CD4-positive, CD25-positive, alpha-beta regulatory T cell (primary cell): ENCODE data around the gene SNX10. TPM values are rescaled to one million over a fixed set of nuclear protein-coding genes. Genes with fewer than 3 reads are reported as not detected.
"Not testable (repeated sequence)": the region's sequence is repeated elsewhere in the genome, so short reads cannot be mapped to it uniquely, and the experiment has no call there.

ENCODE experiments used
- ATAC-seq, 2 donors: fragments of 150-1000 bp; cut with Tn5 transposase; one replicate each; pipeline ENCODE4 v1.10.0; 2021; ENCODE audit warnings: low read depth in 2 of 2, moderate number of reproducible peaks in 2 of 2, moderate library complexity in 1 of 2
- DNase-seq, 3 donors: peaks; one replicate each; pipeline versions ENCODE4 v3.0.0 to v3.0.0-alpha.2; 2012 to 2022; ENCODE audit warnings: mixed read lengths in 1 of 3
- H3K27ac ChIP-seq: one replicate; pipeline ENCODE4 v1.7.0; 2013; ENCODE audit warnings: mild to moderate bottlenecking, low read length; ENCODE audit not compliant: insufficient read depth, poor library complexity, severe bottlenecking
- H3K27me3 ChIP-seq: one replicate; pipeline ENCODE4 v1.7.0; 2013; ENCODE audit warnings: low read length; ENCODE audit not compliant: control insufficient read depth, insufficient read depth
- H3K36me3 ChIP-seq: one replicate; pipeline ENCODE4 v1.7.0; 2013; ENCODE audit warnings: mild to moderate bottlenecking, low read length, moderate library complexity; ENCODE audit not compliant: control insufficient read depth, insufficient read depth
- H3K4me1 ChIP-seq: 2 replicates; pipeline ENCODE4 v1.7.0; 2013; ENCODE audit warnings: mild to moderate bottlenecking, low read length; ENCODE audit not compliant: insufficient read depth, control insufficient read depth, poor library complexity, severe bottlenecking
- H3K4me3 ChIP-seq: one replicate; pipeline ENCODE4 v1.7.0; 2013; ENCODE audit warnings: low read depth, mild to moderate bottlenecking, low read length, moderate library complexity
- H3K9me3 ChIP-seq, 2 experiments: 1 replicate in 1 of 2; 2 replicates in 1 of 2; pipeline ENCODE4 v1.7.0; 2013; ENCODE audit warnings: low read length in 2 of 2, mild to moderate bottlenecking in 1 of 2, moderate library complexity in 1 of 2; ENCODE audit not compliant: control insufficient read depth in 2 of 2
- H3K27ac Mint-ChIP-seq, 3 donors: one replicate each; pipeline ENCODE4 v1.8.0; 2020 to 2022; ENCODE audit warnings: mild to moderate bottlenecking in 3 of 3, mixed read lengths in 3 of 3, moderate library complexity in 2 of 3
- H3K27me3 Mint-ChIP-seq: one replicate; pipeline ENCODE4 v1.8.0; 2022; ENCODE audit warnings: mild to moderate bottlenecking, mixed read lengths
- H3K36me3 Mint-ChIP-seq: one replicate; pipeline ENCODE4 v1.8.0; 2020; ENCODE audit warnings: mixed read lengths
- H3K4me1 Mint-ChIP-seq, 4 donors: one replicate each; pipeline ENCODE4 v1.8.0; 2020 to 2022; ENCODE audit warnings: mixed read lengths in 4 of 4, mild to moderate bottlenecking in 1 of 4
- H3K4me3 Mint-ChIP-seq, 4 donors: one replicate each; pipeline ENCODE4 v1.8.0; 2020 to 2022; ENCODE audit warnings: mild to moderate bottlenecking in 4 of 4, mixed read lengths in 4 of 4, moderate library complexity in 3 of 4
- H3K9me3 Mint-ChIP-seq, 7 donors: one replicate each; pipeline ENCODE4 v1.8.0; 2020 to 2022; ENCODE audit warnings: mixed read lengths in 7 of 7, mild to moderate bottlenecking in 3 of 7, moderate library complexity in 2 of 7
- polyA plus RNA-seq, 4 donors: library from polyadenylated mRNA; unstranded; fragments of 300-500 nt; fragmentation: Illumina TruSeq; gene quantifications; one replicate each; pipeline ENCODE4 v1.2.3, GENCODE V29; 2021
- total RNA-seq: library from RNA; stranded (reverse); gene quantifications from one replicate; pipeline ENCODE4 v1.2.3, GENCODE V29; 2022

Gene SNX10
- total and polyA plus RNA-seq, 5 donors from 2014 or later, result 14.4 to 41.5 (median 27.9) TPM

DNA sequence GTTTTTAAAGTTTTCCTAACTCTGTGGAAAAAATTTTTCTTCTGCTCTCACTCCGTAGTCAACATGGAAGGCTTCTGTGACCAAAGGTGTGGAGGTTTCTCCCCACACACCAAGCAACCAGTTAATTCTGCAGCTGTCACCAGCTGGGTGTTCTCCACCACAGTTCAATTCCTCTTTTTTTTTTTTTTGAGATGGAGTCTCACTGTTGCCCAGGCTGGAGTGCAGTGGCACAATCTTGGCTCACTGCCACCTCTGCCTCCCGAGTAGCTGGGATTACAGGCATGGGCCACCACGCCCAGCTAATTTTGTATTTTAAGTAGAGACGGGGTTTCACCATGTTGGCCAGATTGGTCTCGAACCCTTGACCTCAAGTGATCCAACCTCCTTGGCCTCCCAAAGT, 3.5 kb upstream of the SNX10 start:
- not testable (repeated sequence) for ATAC-seq, H3K4me3 Mint-ChIP-seq, H3K27ac ChIP-seq, H3K27me3 ChIP-seq, H3K9me3 Mint-ChIP-seq, H3K27me3 Mint-ChIP-seq, H3K36me3 ChIP-seq, H3K27ac Mint-ChIP-seq, H3K9me3 ChIP-seq, H3K4me3 ChIP-seq, H3K36me3 Mint-ChIP-seq, DNase-seq
- peaks cover 0 to 20% (median 11%) of the 10 kb centered on the region in 4 donors for H3K4me1 Mint-ChIP-seq
- H3K4me1 ChIP-seq, result peaks cover 18% of the 10 kb centered on the region

DNA sequence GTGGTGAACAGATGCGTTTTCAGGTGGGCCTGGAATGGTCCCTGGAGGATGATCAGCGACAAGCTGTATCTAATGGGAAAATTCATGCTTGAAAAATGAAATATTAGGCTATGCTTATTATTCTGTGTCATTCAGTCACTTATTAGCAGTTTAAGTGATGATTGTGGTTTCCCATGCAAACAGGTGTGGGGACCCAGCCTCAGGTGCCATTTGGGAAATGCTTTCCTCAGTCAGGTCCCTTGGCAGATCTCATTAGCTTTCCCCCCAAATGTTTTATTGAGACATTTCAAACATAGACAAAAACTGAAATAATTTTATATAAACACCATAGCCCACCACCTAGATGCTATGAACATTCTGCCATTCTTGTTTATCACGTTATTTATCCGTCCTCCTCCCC, 411 bp upstream of the SNX10 start:
- ATAC-seq (no peak), DNase-seq (no peak)
- no peaks in the 10 kb centered on the region for H3K9me3 Mint-ChIP-seq
- peak overlapping the region; percentile 86 to 96 (median 93) for H3K4me3 Mint-ChIP-seq
- H3K36me3 ChIP-seq, result no peaks in the 10 kb centered on the region
- H3K27me3 Mint-ChIP-seq, result no peaks in the 10 kb centered on the region
- no peaks in the 10 kb centered on the region for H3K36me3 Mint-ChIP-seq
- peak overlapping the region; percentile 90 to 91 (median 91) for H3K27ac Mint-ChIP-seq
- H3K4me3 ChIP-seq, result peak overlapping the region; percentile 69
- no peaks in the 10 kb centered on the region for H3K27me3 ChIP-seq
- peak overlapping the region; percentile 34 for H3K27ac ChIP-seq
- peaks cover 15 to 49% (median 29%) of the 10 kb centered on the region in 4 donors for H3K4me1 Mint-ChIP-seq
- H3K4me1 ChIP-seq, result peaks cover 42% of the 10 kb centered on the region
- no peaks in the 10 kb centered on the region for H3K9me3 ChIP-seq

- Mint-ChIP-seq H3K36me3 (no peaks in the 10 kb centered on the region), H3K4me3 (peak overlapping the region; percentile 86 to 94 (median 92)), H3K27ac (peak overlapping the region; percentile 32 to 91 (median 90)), H3K27me3 (no peaks in the 10 kb centered on the region), H3K4me1 (peaks cover 15 to 51% (median 27%) of the 10 kb centered on the region in 4 donors), H3K9me3 (no peaks in the 10 kb centered on the region)
- DNase-seq (peak in 1 of 3 donors; percentile 15), ATAC-seq (no peak)
- Histone ChIP-seq H3K9me3 (no peaks in the 10 kb centered on the region), H3K4me3 (peak overlapping the region; percentile 91), H3K27me3 (no peaks in the 10 kb centered on the region), H3K4me1 (peaks cover 42% of the 10 kb centered on the region), H3K27ac (peak overlapping the region; percentile 82), H3K36me3 (no peaks in the 10 kb centered on the region)
These were observed 1.3 kb downstream of the SNX10 start for GRCh38 chr7:26292768-26293560.

DNA sequence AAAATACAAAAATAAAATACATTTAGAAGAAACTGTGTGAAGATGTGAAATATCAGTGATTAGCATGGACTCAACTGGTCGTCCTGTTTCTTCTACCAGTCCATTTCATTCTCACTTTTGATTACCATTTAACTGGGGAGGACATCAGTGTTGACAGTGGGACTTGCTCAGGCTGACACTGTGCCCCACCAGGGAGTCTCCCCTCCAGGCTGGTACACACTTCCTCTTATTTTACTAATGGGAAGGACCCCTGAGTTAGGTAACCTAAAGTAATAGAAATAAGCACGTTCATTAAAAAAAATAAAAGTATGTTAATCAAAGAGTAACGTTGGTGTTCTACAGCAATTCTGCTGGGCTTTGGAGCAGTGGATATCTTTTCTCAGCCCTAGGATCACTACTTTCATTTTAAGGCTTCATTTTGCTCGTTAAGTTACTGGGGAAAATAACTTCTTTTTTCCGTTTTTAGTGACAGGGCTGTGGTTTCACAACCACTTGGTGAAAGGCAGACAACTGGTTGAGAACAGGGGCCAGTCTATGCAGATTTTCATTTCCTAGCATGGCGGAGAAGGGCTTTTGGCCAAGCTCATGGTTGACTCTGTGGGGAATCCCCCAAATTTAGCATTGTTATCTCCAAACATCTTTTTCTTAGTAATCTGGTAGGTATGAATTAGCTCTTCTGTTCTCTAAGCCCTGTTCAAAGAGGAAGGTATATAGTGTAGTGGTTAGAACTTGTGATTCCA, 2.1 kb downstream of the SNX10 start:
- no peaks in the 10 kb centered on the region for H3K27me3 ChIP-seq
- no peaks in the 10 kb centered on the region for H3K27me3 Mint-ChIP-seq
- DNase-seq, result peak; percentile 36 to 94 (median 58)
- H3K27ac Mint-ChIP-seq, result peak overlapping the region; percentile 72 to 79 (median 78)
- no peaks in the 10 kb centered on the region for H3K9me3 ChIP-seq
- ATAC-seq, result peak; percentile 76
- peaks cover 42% of the 10 kb centered on the region for H3K4me1 ChIP-seq
- peaks cover 15 to 59% (median 32%) of the 10 kb centered on the region in 4 donors for H3K4me1 Mint-ChIP-seq
- peak overlapping the region; percentile 85 to 92 (median 87) for H3K4me3 Mint-ChIP-seq
- H3K27ac ChIP-seq, result peak overlapping the region; percentile 82
- peak overlapping the region; percentile 91 for H3K4me3 ChIP-seq
- peaks cover 1% of the 10 kb centered on the region for H3K36me3 Mint-ChIP-seq
- H3K9me3 Mint-ChIP-seq, result no peaks in the 10 kb centered on the region
- H3K36me3 ChIP-seq, result no peaks in the 10 kb centered on the region

- peaks cover 42% of the 10 kb centered on the region for H3K4me1 ChIP-seq
- H3K27me3 Mint-ChIP-seq, result no peaks in the 10 kb centered on the region
- H3K4me3 ChIP-seq, result peak overlapping the region; percentile 91
- no peaks in the 10 kb centered on the region for H3K27me3 ChIP-seq
- H3K4me3 Mint-ChIP-seq, result peak overlapping the region in 3 of 4 donors; percentile 55 to 86 (median 60)
- no peaks in the 10 kb centered on the region for H3K36me3 ChIP-seq
- ATAC-seq (no peak), DNase-seq (no peak)
- H3K9me3 Mint-ChIP-seq, result no peaks in the 10 kb centered on the region
- H3K4me1 Mint-ChIP-seq, result peaks cover 15 to 62% (median 33%) of the 10 kb centered on the region in 4 donors
- H3K36me3 Mint-ChIP-seq, result peaks cover 4% of the 10 kb centered on the region
- peak overlapping the region; percentile 72 to 79 (median 78) for H3K27ac Mint-ChIP-seq
- H3K9me3 ChIP-seq, result no peaks in the 10 kb centered on the region
- peak overlapping the region; percentile 82 for H3K27ac ChIP-seq
These were observed 3.4 kb downstream of the SNX10 start for GRCh38 chr7:26295015-26295414.

DNA sequence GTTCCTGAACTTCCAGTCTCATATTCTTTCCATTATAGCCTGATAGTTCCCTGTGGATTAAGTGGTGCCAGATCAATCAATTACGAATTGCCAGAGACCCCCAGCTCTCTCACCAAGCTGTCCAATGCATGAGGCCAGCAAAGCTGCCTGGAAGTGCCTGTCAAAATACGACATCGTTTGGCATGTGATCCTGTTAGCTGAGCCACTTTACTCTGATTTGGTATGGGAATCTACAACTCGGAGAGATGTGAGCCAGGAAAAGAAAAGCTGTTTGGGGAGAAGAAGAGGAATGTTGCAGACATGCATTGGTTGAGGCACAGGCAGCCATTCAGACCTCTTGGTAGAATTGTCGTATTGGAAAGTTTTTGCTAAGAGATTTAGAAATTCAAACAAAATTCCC, 3.9 kb downstream of the SNX10 start:
- peaks cover 42% of the 10 kb centered on the region for H3K4me1 ChIP-seq
- H3K4me3 Mint-ChIP-seq, result peak overlapping the region in 1 of 4 donors; percentile 71
- no peaks in the 10 kb centered on the region for H3K36me3 ChIP-seq
- DNase-seq, result no peak
- H3K27me3 ChIP-seq, result no peaks in the 10 kb centered on the region
- H3K27me3 Mint-ChIP-seq, result no peaks in the 10 kb centered on the region
- no peak overlapping the region for H3K4me3 ChIP-seq
- H3K4me1 Mint-ChIP-seq, result peaks cover 15 to 62% (median 33%) of the 10 kb centered on the region in 4 donors
- no peak overlapping the region for H3K27ac Mint-ChIP-seq
- peaks cover 4% of the 10 kb centered on the region for H3K36me3 Mint-ChIP-seq
- H3K27ac ChIP-seq, result no peak overlapping the region
- no peak for ATAC-seq
- no peaks in the 10 kb centered on the region for H3K9me3 ChIP-seq
- no peaks in the 10 kb centered on the region for H3K9me3 Mint-ChIP-seq

- Histone ChIP-seq H3K27ac (no peak overlapping the region), H3K36me3 (no peaks in the 10 kb centered on the region), H3K4me3 (no peak overlapping the region), H3K9me3 (no peaks in the 10 kb centered on the region), H3K27me3 (no peaks in the 10 kb centered on the region), H3K4me1 (peaks cover 20% of the 10 kb centered on the region)
- Mint-ChIP-seq H3K9me3 (no peaks in the 10 kb centered on the region), H3K36me3 (peaks cover 17% of the 10 kb centered on the region), H3K4me1 (peaks cover 28 to 42% (median 37%) of the 10 kb centered on the region in 4 donors), H3K4me3 (no peak overlapping the region), H3K27ac (peak overlapping the region in 2 of 3 donors; percentile 54 to 72), H3K27me3 (no peaks in the 10 kb centered on the region)
- ATAC-seq (no peak), DNase-seq (no peak)
These were observed 6.9 kb downstream of the SNX10 start for GRCh38 chr7:26298472-26299058.
